Stimulated activated CD4-positive, alpha-beta T cell treated with anti-CD3 and anti-CD28 coated beads, Interleukin-2, amount 100 ng/mL, for 24 hours (primary cell): ENCODE measurements around the gene EHBP1L1.
A peak's percentile ranks its signal among the peaks of the same experiment; 100 is the strongest.

Source experiments
- DNase-seq, 2 donors: peaks; one replicate each; pipeline ENCODE4 v3.0.0-alpha.2; 2020

The EHBP1L1 gene

DNA sequence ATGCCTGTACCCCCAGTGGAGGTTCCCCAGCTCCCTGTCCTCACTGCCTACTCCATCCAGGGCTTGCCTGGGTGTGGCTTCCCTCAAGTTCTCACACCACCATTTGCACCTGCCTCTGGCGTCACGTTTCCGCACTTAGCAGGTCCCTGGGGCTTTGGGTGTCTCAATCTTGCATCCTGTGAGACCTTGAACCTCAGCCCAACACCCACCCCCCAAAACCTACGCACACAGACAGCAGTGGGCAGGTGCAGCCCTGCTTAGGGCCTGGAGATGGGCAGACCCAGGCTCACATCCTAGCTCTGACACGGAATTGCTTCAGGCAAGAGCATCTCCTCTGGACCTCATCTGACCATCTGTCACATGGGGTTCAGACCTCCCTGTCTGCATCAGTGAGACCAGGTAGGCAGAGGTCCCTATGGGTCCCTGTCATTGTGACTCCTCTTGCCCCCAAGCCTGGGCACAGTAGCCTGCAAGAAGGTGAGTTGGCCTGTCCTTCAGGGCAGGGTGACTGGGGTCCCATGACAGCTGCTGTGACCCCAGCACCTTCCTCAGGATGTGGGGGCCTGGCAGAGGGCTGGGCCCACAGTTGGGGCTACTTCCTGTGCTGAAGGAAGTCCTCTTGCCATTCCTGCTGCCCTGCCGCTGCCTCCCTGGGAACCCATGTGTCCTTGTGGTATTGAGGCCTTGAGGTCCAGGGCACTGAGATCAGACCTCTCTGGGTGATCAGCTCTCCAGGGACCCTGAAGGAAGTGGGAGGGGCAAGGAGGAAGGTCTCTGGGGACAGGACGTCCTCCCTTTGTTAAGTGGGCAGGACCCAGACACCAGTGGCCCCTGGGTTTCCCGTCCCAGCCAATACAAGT, 64.0 kb downstream of the EHBP1L1 start:
- DNase-seq: peak; percentile 48 to 50

DNA sequence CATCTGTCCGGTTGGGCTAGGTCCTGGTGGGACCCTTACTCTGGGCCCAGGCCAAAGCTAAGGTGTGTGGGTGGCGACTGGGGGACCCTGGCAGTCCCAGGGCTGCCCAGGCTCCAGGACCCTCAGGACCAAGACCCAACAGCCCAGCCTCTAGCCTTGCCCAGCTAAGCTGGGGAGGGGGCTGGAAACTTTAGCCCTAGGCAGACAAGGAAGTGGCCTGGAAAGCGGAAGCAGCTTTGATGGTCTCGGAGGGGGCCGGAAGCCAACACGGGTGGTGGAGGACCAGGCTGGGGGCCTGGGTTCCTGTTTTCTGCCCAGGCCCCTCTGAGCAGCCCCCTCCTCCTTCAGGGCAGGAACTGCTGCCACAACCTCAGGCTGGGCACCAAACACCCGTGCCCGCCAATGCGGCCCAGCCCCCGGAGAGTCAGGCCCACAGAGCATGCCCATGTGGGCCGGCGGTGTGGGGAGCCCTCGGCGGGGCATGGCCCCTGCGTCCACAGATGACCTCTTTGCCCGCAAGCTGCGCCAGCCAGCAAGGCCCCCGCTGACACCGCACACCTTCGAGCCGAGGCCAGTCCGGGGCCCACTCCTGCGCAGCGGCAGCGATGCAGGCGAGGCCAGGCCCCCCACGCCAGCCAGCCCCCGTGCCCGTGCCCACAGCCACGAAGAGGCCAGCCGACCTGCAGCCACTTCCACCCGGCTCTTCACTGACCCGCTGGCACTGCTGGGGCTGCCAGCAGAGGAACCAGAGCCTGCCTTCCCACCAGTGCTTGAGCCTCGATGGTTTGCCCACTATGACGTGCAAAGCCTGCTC, 64.8 kb downstream of the EHBP1L1 start:
- peak in 1 of 2 donors; percentile 49 for DNase-seq

DNA sequence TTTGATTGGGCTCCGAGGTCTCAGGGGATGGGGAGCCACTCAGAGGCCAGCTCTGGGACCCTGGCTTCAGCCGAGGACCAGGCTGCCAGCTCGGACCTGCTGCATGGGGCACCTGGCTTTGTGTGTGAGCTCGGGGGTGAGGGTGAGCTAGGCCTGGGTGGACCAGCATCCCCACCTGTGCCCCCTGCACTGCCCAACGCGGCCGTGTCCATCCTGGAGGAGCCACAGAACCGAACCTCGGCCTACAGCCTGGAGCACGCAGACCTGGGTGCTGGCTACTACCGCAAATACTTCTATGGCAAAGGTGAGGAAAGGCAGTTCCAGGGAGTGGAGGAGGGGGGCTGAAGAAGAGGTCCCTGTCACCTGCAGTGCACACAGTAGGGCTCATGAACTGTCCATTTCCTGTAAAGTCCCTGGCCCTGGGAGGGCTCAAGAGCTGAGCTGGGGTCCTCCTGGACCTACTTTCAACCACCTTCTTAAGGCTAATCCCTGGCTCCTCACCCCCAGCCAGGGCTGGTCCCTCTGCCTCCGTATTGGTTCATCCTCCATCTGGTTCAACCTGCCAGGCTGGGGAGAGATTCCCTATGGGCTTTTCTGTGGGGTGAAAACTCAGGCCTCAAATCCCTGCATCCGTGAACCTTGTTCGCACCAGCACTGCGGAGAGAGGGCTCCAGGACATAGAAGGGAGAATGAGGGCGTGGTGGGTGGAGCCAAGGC, 65.6 kb downstream of the EHBP1L1 start:
- no peak for DNase-seq
